ENCODE data around the gene SLC25A47. TPM values are rescaled to one million over a fixed set of nuclear protein-coding genes. Genes with fewer than 3 reads are reported as not detected.
A peak's percentile ranks its signal among the peaks of the same experiment; 100 is the strongest.

SLC25A47 gene
- not detected for total RNA-seq
- long read RNA-seq = 0 reads

- intact Hi-C loops (cut with DNase I) = no loop called here
- no peak for ATAC-seq
- Histone ChIP-seq H3K4me1 (no peaks in the 10 kb centered on the region), H3K36me3 (no peaks in the 10 kb centered on the region), H3K9me3 (no peaks in the 10 kb centered on the region), H3K4me3 (no peak within 1 kb of the TSS), H3K27ac (no peak within 1 kb of the TSS), H3K27me3 (no peaks in the 10 kb centered on the region)
- TF ChIP-seq CTCF (IDR thresholded peaks at IDR 0.05) = no peak
- no peak for DNase-seq
These were observed at the start of gene SLC25A47 for GRCh38 chr14:100323121-100323941. SLC25A47 (plus strand) TSS chr14:100323339; CDS start chr14:100323415, 76 bp downstream.

- no peak for TF ChIP-seq CTCF (IDR thresholded peaks at IDR 0.05)
- Histone ChIP-seq H3K27me3 (no peaks in the 10 kb centered on the region), H3K4me3 (no peak overlapping the region), H3K36me3 (peaks cover 22% of the 10 kb centered on the region), H3K27ac (no peak overlapping the region), H3K4me1 (peaks cover 28% of the 10 kb centered on the region), H3K9me3 (no peaks in the 10 kb centered on the region)
- intact Hi-C loops (cut with DNase I) = no loop called here
- DNase-seq (no peak), ATAC-seq (no peak)
These were observed 48.9 kb upstream of the SLC25A47 start for GRCh38 chr14:100274250-100274649.

- H3K9me3 ChIP-seq = no peaks in the 10 kb centered on the region
- H3K27ac ChIP-seq = no peak overlapping the region
- peaks cover 22% of the 10 kb centered on the region for H3K36me3 ChIP-seq
- TF ChIP-seq CTCF (IDR thresholded peaks at IDR 0.05) = no peak
- intact Hi-C loops (cut with DNase I) = no loop called here
- no peaks in the 10 kb centered on the region for H3K27me3 ChIP-seq
- peaks cover 36% of the 10 kb centered on the region for H3K4me1 ChIP-seq
- no peak for ATAC-seq
- no peak for DNase-seq
- no peak overlapping the region for H3K4me3 ChIP-seq
These were observed 47.9 kb upstream of the SLC25A47 start for GRCh38 chr14:100275214-100275613.

GRCh38 chr14:100278702-100279101 lies 44.4 kb upstream of the SLC25A47 start:
- ATAC-seq = peak; percentile 82

GRCh38 chr14:100279133-100279532 lies 44.0 kb upstream of the SLC25A47 start:
- ATAC-seq (no peak), DNase-seq (no peak)
- Histone ChIP-seq H3K27ac (no peak overlapping the region), H3K4me1 (peaks cover 56% of the 10 kb centered on the region), H3K27me3 (no peaks in the 10 kb centered on the region), H3K4me3 (no peak overlapping the region), H3K9me3 (no peaks in the 10 kb centered on the region), H3K36me3 (peaks cover 22% of the 10 kb centered on the region)
- intact Hi-C loops (cut with DNase I) = no loop called here
- no peak for TF ChIP-seq CTCF (IDR thresholded peaks at IDR 0.05)

More at GRCh38 chr14:100278702-100279101, 44.4 kb upstream of the SLC25A47 start:
- H3K27me3 ChIP-seq = no peaks in the 10 kb centered on the region
- peak; percentile 72 for DNase-seq
- H3K9me3 ChIP-seq = no peaks in the 10 kb centered on the region
- peaks cover 22% of the 10 kb centered on the region for H3K36me3 ChIP-seq
- peak; percentile 22 for TF ChIP-seq CTCF (IDR thresholded peaks at IDR 0.05)
- no peak overlapping the region for H3K4me3 ChIP-seq
- peaks cover 54% of the 10 kb centered on the region for H3K4me1 ChIP-seq
- intact Hi-C loops (cut with DNase I) = no loop called here
- H3K27ac ChIP-seq = no peak overlapping the region
